Liver (tissue), 9 donors: ENCODE results near the gene B3GNT2. TPM values are rescaled to one million over a fixed set of nuclear protein-coding genes. Genes with fewer than 3 reads are reported as not detected.
A peak's percentile ranks its signal among the peaks of the same experiment; 100 is the strongest.

Source experiments
- DNase-seq: peaks from one replicate; pipeline ENCODE4 v3.0.0-alpha.2; 2017; ENCODE audit warnings: low spot score
- H3K27ac ChIP-seq, 2 donors: one replicate each; pipeline ENCODE4 v1.7.0; 2013; ENCODE audit warnings: inconsistent platforms in 2 of 2, low read length in 2 of 2, control low read depth in 1 of 2, low read depth in 1 of 2, mild to moderate bottlenecking in 1 of 2
- H3K27me3 ChIP-seq, 4 donors: one replicate each; pipeline versions ENCODE4 v1.6.1 to v1.7.0; 2013; ENCODE audit warnings: low read length in 3 of 4, inconsistent platforms in 1 of 4, mild to moderate bottlenecking in 1 of 4, moderate library complexity in 1 of 4; ENCODE audit not compliant: control insufficient read depth in 4 of 4, insufficient read depth in 4 of 4
- H3K36me3 ChIP-seq, 4 donors: one replicate each; pipeline versions ENCODE4 v1.6.1 to v1.7.0; 2013; ENCODE audit warnings: low read length in 3 of 4, mild to moderate bottlenecking in 3 of 4, low read depth in 1 of 4, moderate library complexity in 1 of 4; ENCODE audit not compliant: control insufficient read depth in 4 of 4, insufficient read depth in 3 of 4
- H3K4me1 ChIP-seq, 4 donors: one replicate each; pipeline versions ENCODE4 v1.6.1 to v1.7.0; 2013; ENCODE audit warnings: low read length in 3 of 4, mild to moderate bottlenecking in 3 of 4, moderate library complexity in 1 of 4; ENCODE audit not compliant: control insufficient read depth in 4 of 4, insufficient read depth in 4 of 4
- H3K4me3 ChIP-seq, 3 donors: one replicate each; pipeline versions ENCODE4 v1.6.1 to v1.7.0; 2013; ENCODE audit warnings: low read length in 3 of 3, control low read depth in 1 of 3, low read depth in 1 of 3, mild to moderate bottlenecking in 1 of 3
- H3K9ac ChIP-seq, 2 donors: one replicate each; pipeline ENCODE4 v1.7.0; 2013; ENCODE audit warnings: low read length in 2 of 2, mild to moderate bottlenecking in 2 of 2, moderate library complexity in 2 of 2, control low read depth in 1 of 2, low read depth in 1 of 2
- H3K9me3 ChIP-seq, 4 donors: one replicate each; pipeline versions ENCODE4 v1.6.1 to v1.7.0; 2013; ENCODE audit warnings: low read length in 3 of 4; ENCODE audit not compliant: control insufficient read depth in 4 of 4
- EGR1 ChIP-seq, 2 donors: IDR thresholded peaks; 2 replicates each; pipeline ENCODE4 v1.6.1; 2016 to 2018; ENCODE audit warnings: antibody characterized with exemption in 2 of 2, low read depth in 2 of 2
- FOXA1 ChIP-seq: IDR thresholded peaks from 2 replicates; pipeline ENCODE4 v1.6.1; 2016; ENCODE audit warnings: antibody characterized with exemption
- GABPA ChIP-seq, 2 donors: IDR thresholded peaks in 1 of 2; conservative IDR thresholded peaks in 1 of 2; 2 replicates each; pipeline ENCODE4 v1.6.1; 2016; ENCODE audit warnings: antibody characterized with exemption in 2 of 2, mild to moderate bottlenecking in 1 of 2, moderate library complexity in 1 of 2
- JUND ChIP-seq, 2 donors: IDR thresholded peaks; 2 replicates each; pipeline ENCODE4 v1.6.1; 2016; ENCODE audit warnings: antibody characterized with exemption in 2 of 2
- MAX ChIP-seq: IDR thresholded peaks from 2 replicates; pipeline ENCODE4 v1.6.1; 2016; ENCODE audit warnings: antibody characterized with exemption
- NR2F2 ChIP-seq: IDR thresholded peaks from 2 replicates; pipeline ENCODE4 v1.6.1; 2016; ENCODE audit warnings: antibody characterized with exemption
- RAD21 ChIP-seq, 2 donors: IDR thresholded peaks; 2 replicates each; pipeline ENCODE4 v1.6.1; 2016; ENCODE audit warnings: antibody characterized with exemption in 2 of 2, mild to moderate bottlenecking in 2 of 2
- RXRA ChIP-seq, 2 donors: IDR thresholded peaks; 2 replicates each; pipeline ENCODE4 v1.6.1; 2017 to 2018; ENCODE audit warnings: antibody characterized with exemption in 2 of 2, mild to moderate bottlenecking in 1 of 2
- TAF1 ChIP-seq: conservative IDR thresholded peaks from 2 replicates; pipeline ENCODE4 v1.6.1; 2016; ENCODE audit warnings: antibody characterized with exemption, mild to moderate bottlenecking
- YY1 ChIP-seq: IDR thresholded peaks from 2 replicates; pipeline ENCODE4 v1.6.1; 2016; ENCODE audit warnings: antibody characterized with exemption, mild to moderate bottlenecking
- WGBS: extraction: QIAGEN DNeasy Blood & Tissue Kit; methylation state at CpG from one replicate; pipeline ENCODE4 v1.1.7; 2013; 5-methylcytosine and 5-hydroxymethylcytosine counted together
- polyA plus RNA-seq, 2 donors: library from polyadenylated mRNA; stranded (reverse) in 1 of 2; unstranded in 1 of 2; fragments of 200-250 nt in 1 of 2; fragments of >200 nt in 1 of 2; fragmentation: Nextera tagmentation in 1 of 2; extraction: Ambion mirVana in 1 of 2; gene quantifications; one replicate each; pipeline versions ENCODE4 v1.2.1 to v1.2.3, GENCODE V29; 2013 to 2015
- total RNA-seq, 2 donors: library from RNA; depleted of rRNA; stranded (reverse); fragments of >200 nt; gene quantifications; one replicate each; pipeline ENCODE4 v1.2.3, GENCODE V29; 2014
- TF ChIP-seq, protein P1 (sequence below): fragments of 150-350 bp; IDR thresholded peaks from 2 replicates; pipeline ENCODE4 v1.5.1; 2017; ENCODE audit warnings: improper control_type of control experiment, low read depth, low read length; ENCODE audit not compliant: missing input control
- TF ChIP-seq, protein P2 (sequence below): IDR thresholded peaks from 2 replicates; pipeline ENCODE4 v1.6.1; 2016; ENCODE audit warnings: antibody characterized with exemption
- TF ChIP-seq, protein P3 (sequence below): IDR thresholded peaks from 2 replicates; pipeline ENCODE4 v1.6.1; 2016; ENCODE audit warnings: antibody characterized with exemption
- donor health status: healthy.
- donor health status: healthy.
- donor health status: healthy.
- donor health status: healthy.
- donor health status: healthy.

The B3GNT2 gene
- total and polyA plus RNA-seq, 4 donors: 6.4 to 20.2 (median 14.2) TPM

DNA sequence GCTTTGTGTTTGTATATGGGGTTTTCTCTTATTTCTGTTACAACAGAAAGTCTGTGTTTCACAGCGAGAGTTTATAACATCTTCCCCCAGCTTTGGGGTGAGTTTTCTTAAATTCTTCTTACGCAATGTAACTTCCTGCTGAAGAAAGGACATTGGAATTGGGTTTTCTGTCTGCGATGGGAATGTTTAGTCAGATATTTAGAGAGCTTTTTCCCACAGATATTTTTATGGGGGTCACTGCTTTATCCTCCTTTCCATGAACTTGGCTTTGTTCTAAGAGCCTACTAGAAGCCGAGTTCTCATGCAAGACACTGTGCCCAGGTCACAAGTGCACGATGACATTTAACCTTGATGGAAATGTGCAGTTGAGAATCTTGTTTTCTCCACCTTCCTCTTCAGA is 22.1 kb downstream of the B3GNT2 start:
- Histone ChIP-seq H3K4me1 (peaks cover 6 to 26% (median 15%) of the 10 kb centered on the region in 4 donors), H3K27ac (peak overlapping the region in 1 of 2 donors; percentile 20), H3K4me3 (no peak overlapping the region), H3K27me3 (no peaks in the 10 kb centered on the region), H3K9me3 (no peaks in the 10 kb centered on the region), H3K36me3 (peaks cover 1 to 7% (median 2%) of the 10 kb centered on the region in 4 donors), H3K9ac (no peak overlapping the region)
- WGBS: 73% methylated on average over 5 of the region's 5 CpGs
- DNase-seq: no peak
- TF ChIP-seq EGR1 (IDR thresholded peaks at IDR 0.05; ENCODE audit: low read depth in 2 of 2) (no peak), NR2F2 (peak; percentile 84), MAX (no peak), RAD21 (IDR thresholded peaks at IDR 0.05) (peak in 1 of 2 donors; percentile 7), RXRA (IDR thresholded peaks at IDR 0.05) (peak in 1 of 2 donors; percentile 18), YY1 (no peak), GABPA (IDR thresholded peaks at IDR 0.05 in 1 of 2, conservative IDR thresholded peaks at IDR 0.05 in 1 of 2) (no peak), FOXA1 (no peak)
- TF ChIP-seq, protein P1, sequence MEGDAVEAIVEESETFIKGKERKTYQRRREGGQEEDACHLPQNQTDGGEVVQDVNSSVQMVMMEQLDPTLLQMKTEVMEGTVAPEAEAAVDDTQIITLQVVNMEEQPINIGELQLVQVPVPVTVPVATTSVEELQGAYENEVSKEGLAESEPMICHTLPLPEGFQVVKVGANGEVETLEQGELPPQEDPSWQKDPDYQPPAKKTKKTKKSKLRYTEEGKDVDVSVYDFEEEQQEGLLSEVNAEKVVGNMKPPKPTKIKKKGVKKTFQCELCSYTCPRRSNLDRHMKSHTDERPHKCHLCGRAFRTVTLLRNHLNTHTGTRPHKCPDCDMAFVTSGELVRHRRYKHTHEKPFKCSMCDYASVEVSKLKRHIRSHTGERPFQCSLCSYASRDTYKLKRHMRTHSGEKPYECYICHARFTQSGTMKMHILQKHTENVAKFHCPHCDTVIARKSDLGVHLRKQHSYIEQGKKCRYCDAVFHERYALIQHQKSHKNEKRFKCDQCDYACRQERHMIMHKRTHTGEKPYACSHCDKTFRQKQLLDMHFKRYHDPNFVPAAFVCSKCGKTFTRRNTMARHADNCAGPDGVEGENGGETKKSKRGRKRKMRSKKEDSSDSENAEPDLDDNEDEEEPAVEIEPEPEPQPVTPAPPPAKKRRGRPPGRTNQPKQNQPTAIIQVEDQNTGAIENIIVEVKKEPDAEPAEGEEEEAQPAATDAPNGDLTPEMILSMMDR: no peak
- TF ChIP-seq, protein P2, sequence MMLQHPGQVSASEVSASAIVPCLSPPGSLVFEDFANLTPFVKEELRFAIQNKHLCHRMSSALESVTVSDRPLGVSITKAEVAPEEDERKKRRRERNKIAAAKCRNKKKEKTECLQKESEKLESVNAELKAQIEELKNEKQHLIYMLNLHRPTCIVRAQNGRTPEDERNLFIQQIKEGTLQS: no peak
- TF ChIP-seq, protein P3, sequence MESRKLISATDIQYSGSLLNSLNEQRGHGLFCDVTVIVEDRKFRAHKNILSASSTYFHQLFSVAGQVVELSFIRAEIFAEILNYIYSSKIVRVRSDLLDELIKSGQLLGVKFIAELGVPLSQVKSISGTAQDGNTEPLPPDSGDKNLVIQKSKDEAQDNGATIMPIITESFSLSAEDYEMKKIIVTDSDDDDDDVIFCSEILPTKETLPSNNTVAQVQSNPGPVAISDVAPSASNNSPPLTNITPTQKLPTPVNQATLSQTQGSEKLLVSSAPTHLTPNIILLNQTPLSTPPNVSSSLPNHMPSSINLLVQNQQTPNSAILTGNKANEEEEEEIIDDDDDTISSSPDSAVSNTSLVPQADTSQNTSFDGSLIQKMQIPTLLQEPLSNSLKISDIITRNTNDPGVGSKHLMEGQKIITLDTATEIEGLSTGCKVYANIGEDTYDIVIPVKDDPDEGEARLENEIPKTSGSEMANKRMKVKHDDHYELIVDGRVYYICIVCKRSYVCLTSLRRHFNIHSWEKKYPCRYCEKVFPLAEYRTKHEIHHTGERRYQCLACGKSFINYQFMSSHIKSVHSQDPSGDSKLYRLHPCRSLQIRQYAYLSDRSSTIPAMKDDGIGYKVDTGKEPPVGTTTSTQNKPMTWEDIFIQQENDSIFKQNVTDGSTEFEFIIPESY: no peak

DNA sequence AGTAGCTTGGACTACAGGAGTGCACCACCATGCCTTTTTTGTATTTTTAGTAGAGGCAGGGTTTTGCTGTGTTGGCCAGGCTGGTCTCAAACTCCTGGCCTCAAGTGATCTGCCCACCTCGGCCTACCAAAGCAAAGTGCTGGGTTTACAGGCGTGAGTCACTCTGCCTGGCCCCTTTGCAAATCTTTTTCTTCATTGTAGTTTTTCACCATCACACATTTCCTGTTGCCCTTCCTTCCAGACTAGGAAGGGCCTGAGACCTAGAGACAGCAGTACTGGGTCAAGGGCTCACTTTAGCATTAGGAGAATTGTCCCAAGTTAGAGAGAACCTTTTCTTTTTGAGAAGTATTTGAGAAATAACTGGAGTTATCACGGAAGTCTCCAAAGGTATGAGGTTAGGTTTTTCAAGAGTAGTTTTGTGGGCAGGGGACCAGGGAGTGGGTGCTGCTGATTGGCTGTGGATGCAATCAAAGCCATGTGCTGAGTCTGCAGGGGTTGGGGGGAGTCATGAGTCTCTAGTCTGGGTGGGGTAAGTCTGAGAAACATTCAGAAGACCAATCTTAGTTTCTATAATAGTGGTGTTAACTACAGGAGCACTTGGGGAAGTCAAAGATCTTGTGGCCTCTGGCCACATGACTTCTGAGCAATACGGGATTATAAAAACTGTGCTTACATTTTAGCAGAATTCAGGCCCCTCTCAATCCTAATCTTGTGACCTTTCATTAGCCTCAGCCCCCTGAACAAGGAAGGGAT is 23.7 kb downstream of the B3GNT2 start:
- Histone ChIP-seq H3K27ac (no peak overlapping the region), H3K27me3 (no peaks in the 10 kb centered on the region), H3K4me1 (peaks cover 6 to 20% (median 13%) of the 10 kb centered on the region in 4 donors), H3K36me3 (peaks cover 2 to 11% (median 5%) of the 10 kb centered on the region in 4 donors), H3K9me3 (no peaks in the 10 kb centered on the region), H3K4me3 (no peak overlapping the region), H3K9ac (no peak overlapping the region)
- TF ChIP-seq NR2F2 (no peak), YY1 (no peak), JUND (IDR thresholded peaks at IDR 0.05) (no peak), MAX (no peak), TAF1 (no peak)
- TF ChIP-seq, protein P2: no peak
- TF ChIP-seq, protein P1: no peak
- peak; percentile 17 for DNase-seq
- 79% methylated on average over 4 of the region's 4 CpGs for WGBS
